ENCODE data around the gene USP4.

The USP4 gene

GRCh38 chr3:49296781-49297411 lies 43.0 kb downstream of the USP4 start:
- no peak for DNase-seq (ENCODE audit: low read depth)

DNA sequence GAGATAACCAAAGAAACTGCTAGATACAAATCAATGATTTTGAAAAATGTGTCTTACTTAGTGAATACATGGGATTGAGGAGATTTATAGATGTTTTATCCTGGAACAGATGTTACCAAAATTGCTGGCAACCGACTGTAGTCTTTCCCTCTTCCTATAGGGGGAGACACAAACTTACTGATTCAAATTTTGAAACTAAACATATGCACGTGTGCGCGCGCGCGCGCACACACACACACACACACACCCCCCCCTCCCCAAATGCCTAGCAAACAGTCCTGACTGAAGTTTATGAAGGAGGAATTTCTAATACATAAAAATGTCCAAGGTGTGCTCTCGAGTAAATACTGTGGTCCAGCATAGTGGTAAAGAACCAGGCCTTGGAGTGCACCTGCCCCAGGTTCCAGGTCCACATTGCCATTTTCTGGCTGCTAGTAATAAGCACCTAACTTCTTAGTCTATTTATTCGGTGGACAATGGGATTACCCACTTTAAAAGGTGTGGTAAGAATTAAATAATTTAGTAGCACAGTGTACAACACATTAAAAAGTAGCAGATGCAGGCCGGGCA lies 44.3 kb downstream of the USP4 start:
- no peak for DNase-seq (ENCODE audit: low read depth)

DNA sequence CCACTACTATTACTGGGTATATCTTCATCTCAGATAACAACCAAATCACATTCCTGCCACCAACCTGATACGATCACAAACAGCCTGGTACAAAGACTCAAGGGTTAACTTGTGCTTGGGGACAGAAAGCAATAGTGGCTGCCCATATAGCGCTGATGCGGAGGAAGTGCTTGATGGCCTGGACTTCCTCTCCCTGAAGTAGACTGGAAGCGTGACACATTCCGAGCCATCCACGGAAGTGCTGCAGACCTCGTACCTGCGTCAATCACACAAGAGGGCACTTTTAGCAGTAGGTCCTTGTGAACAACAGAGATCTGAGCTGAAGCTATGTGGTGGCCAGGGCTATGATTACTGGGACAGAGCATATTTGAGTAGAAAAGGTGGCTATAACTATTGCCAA lies 45.5 kb downstream of the USP4 start:
- DNase-seq (ENCODE audit: low read depth) = no peak

DNA sequence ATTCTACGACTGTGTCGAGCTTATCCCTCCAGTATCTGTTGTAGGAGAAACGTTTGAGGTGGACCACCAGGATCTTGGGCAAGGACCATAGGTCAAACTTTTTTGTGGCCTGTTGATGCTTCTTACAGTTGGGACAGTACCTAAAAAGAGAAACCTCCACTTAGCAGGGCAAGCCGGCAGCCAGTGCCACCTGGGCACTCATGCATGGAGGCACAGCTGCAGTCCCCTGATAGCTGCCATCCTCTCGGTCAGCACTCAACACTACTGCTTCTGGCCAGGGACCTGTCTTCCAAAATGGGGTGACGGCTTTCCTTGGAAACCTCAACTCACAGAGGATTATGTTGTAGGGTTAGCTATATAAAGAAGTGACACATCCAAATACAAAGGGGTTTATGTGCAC lies 55.9 kb downstream of the USP4 start:
- DNase-seq (ENCODE audit: low read depth) = no peak

GRCh38 chr3:49279376-49279775 lies 60.5 kb downstream of the USP4 start:
- no peak for DNase-seq (ENCODE audit: low read depth)

DNA sequence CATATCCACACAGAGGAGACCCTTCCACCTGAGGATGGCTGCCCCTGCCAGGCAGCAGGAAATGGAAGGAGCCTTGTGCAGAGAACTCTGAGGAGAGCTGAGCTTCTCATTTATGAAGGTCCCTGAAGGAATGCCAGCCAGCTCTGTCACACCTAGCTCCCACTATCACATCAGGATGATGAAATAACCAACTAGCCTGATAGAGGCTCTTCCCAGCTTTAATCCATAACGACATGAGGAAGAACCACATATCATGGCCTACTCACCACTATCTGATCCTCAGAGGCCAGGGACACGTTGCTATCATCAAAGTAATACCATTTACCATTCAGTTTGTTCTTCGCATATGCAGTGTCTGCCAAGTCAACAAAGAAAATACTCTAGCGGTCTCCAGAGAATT lies 61.3 kb downstream of the USP4 start:
- no peak for DNase-seq (ENCODE audit: low read depth)

GRCh38 chr3:49277383-49277775 lies 62.5 kb downstream of the USP4 start:
- DNase-seq (ENCODE audit: low read depth) = no peak

- DNase-seq (ENCODE audit: low read depth) = peak; percentile 77
These were observed 63.1 kb downstream of the USP4 start, which contains the start of gene C3orf62 for GRCh38 chr3:49276475-49277382. C3orf62 (minus strand) TSS chr3:49277232; CDS start chr3:49276872, 360 bp downstream.

- no peak for DNase-seq (ENCODE audit: low read depth)
These were observed 65.9 kb downstream of the USP4 start for GRCh38 chr3:49273825-49274532.

GRCh38 chr3:49271047-49271446 lies 68.8 kb downstream of the USP4 start:
- no peak for DNase-seq (ENCODE audit: low read depth)

- no peak for DNase-seq (ENCODE audit: low read depth)
These were observed 69.7 kb downstream of the USP4 start for GRCh38 chr3:49270156-49270500.

DNA sequence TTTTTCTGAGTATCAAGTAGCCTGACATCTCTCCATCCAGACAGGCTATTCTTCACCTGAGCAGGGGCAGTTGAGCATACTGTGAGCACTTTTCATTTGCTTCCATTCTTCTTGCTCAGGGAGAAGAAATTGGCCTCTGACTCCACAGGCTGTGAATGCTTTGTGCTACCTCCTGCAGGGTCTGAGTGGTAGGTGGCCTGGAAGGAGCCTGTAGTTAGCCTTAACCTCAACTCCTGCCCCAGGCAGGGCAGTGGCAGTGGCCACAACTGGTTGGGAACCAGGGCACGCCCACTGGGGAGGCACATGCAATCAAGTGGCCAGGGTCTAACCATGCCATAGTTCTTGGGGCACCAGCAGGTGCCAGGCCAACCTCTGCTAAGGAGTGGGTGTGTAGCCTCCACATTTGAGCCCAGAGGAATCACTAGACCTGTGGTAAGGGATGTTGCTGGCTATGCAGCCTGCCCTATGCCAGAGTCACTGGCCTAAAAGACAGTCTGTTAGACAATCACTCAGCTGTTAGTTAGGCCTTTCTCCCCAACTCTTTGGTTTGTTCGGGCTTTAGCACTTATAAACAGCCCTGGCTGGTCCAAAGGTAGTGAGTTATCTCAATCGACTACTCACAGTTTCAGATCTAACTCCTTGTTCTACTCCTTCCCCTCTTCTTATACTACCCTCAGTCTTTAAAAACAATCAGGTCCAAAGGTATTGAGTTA lies 70.3 kb downstream of the USP4 start:
- no peak for DNase-seq (ENCODE audit: low read depth)

DNA sequence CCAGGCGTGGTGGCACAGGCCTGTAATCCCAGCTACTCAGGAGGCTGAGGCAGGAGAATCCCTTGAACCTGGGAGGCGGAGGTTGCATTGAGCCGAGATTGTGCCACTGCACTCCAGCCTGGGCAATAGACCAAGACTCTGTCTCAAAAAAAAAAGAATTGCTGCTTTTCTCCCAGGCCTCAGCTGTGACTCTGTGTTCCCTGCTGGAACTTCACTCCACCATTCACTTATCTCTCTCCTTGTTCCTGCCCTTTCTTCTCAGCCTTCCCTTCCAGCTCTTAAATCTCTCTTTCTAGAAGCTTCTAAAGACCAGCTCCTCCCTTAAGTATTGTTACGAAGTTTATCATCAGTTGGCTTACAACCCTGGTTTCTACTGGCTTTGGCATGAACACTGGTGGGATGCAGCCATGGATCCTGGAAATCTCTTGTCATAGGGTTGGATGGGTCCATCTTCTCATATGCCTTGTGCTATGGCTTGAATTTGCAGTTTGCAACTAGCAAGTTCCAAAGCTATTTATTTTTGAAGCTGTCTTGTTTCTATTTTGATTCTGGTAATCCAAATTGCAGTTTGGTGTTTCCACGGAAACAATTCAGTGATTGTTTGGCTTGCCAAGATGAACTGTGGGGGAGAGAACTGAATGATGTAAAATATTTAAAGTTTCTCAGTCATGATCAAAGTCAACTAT lies 73.3 kb downstream of the USP4 start:
- no peak for DNase-seq (ENCODE audit: low read depth)

- DNase-seq (ENCODE audit: low read depth) = no peak
These were observed 74.0 kb downstream of the USP4 start for GRCh38 chr3:49265661-49266386.

DNA sequence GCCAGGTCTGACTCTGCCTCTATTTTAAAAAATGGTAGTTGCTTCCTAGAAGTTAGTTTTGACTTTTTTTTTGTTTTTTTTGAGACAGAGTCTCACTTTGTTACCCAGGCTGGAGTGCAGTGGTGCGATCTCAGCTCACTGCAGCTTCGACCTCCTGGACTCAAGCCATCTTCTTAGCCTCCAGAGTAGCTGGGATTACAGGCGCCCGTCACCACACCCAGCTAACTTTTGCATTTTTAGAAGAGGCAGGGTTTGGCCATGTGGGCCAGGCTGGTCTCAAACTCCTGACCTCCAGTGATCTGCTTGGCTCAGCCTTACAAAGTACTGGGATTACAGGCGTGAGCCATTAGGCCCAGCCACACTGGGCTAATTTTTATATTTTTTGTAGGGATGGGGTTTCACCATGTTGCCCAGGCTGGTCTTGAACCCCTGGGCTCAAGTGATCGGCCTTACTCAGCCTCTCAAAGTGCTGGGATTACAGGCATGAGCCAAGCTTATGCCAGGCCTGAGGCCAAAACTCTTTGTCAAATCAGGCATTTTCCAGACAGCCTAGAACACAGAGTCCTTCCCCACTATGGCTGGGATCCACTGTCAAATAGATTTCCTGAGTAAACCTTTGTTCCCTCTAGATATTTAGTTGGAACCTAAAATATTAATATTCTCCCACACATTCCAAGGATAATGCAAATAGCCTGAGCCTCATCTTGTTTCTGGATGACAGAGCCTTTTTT lies 76.5 kb downstream of the USP4 start:
- DNase-seq (ENCODE audit: low read depth) = no peak

DNA sequence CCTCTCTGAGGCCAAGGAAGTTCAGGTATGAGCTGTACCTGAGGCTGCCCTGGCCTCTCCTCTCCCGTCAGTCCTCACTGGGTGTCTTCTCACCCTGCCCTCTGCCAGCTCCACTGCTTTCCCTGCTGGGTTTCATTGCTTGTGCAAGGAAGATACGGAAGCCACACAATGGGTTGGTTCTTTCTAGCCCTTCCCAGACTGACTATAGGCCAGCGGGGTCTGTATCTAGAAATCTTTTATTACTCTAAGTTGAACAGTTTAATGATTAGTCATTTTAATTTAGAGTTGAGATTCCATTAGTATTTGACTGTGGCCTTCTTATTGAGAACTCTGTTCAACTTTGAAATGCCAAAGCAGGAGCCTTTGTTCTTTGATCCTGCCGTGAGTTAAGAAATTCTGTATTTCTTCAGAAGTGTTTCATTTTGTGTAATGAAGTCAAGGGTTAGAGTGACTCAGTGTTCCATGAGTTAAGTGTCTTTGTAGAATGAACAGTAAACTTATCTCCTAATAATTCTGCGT lies 79.0 kb downstream of the USP4 start:
- DNase-seq (ENCODE audit: low read depth) = no peak

DNA sequence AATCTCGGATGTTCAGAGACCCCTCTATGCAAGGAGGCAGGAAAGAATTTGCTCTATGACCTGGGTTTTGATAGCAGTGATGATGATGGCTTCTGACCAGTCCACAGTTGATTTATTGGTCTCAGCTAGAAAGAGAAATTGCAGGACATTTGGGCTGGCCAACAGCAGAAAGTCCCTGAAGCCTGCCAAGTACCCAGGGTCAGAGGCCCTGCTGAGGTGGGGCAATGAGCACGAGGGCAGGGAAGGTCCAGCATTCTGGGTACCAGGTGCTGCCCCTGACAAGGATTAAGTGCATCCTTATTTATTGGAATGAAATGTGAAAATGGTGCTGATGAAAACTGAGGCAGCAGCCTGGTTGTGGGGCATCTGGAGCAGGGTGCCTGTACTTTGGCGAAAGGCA lies 82.7 kb downstream of the USP4 start:
- DNase-seq (ENCODE audit: low read depth) = no peak

DNA sequence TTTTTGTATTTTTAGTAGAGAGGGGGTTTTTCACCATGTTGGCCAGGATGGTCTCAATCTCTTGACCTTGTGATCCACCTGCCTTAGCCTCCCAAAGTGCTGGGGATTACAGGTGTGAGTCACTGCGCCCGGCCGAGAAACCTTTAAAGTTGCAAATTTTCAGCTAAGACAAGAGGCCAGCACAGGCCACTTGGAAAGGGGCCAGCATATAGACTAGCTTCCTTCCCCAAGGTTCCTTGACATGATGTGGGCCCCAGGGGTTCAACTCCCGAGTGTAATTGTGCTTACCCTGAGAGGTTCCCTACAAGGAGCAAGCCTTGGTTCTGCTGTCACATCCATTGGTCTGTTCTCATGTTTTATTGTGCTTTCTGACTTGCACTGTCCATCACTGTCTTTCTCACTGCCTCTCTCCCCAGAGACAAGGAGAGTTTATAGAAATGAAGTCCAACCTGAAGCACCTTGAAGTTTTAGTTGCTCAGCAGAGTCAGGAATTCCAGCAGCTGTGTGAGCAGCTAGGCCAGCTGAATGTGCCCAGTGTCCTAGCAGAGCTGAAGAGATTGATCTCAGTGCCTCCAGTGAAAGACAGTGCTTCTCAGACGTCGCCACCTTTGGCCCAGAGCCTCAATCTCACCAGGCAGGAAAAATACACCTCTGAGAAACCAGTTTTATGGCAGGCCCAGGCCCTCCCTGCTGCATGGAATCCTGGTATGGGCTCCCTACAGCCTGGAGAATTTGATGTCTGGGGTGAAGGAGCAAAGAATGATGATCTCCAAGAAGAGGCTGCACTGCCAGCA lies 83.9 kb downstream of the USP4 start:
- no peak for DNase-seq (ENCODE audit: low read depth)

DNA sequence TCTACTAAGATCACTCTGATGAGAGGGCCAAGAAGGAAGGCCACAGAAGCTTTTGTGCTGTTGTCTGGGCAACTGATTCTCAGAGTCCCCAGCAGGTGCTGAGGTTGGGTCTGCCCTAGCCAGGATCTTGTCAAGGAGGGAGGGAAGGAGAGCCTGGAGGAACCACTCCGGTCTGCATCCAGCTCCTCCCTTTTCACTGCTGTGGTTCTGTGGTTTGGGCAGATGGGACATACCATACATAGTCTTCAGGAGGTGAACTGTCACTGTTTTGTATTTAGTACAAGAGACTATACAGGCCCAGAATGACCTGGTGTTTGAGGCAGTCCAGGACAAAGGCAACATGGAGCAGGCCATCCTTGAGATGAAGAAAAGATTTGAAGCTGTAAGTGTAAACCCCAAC lies 84.7 kb downstream of the USP4 start:
- DNase-seq (ENCODE audit: low read depth) = no peak
